Aorta (tissue), 5 donors: ENCODE data around the gene CFAP157. TPM values are rescaled to one million over a fixed set of nuclear protein-coding genes. Genes with fewer than 3 reads are reported as not detected.

Source experiments
- ATAC-seq: fragments of 200-7000 bp; cut with Tn5 transposase; one replicate; pipeline ENCODE4 v1.9.1; 2022; ENCODE audit warnings: moderate library complexity; ENCODE audit not compliant: low FRiP score
- DNase-seq, 2 donors: peaks; one replicate each; pipeline ENCODE4 v3.0.0-alpha.2; 2020
- H3K27ac ChIP-seq, 2 donors: one replicate each; pipeline ENCODE4 v1.5.1; 2013; ENCODE audit warnings: low read length in 2 of 2, mild to moderate bottlenecking in 2 of 2, moderate library complexity in 2 of 2, control low read depth in 1 of 2, inconsistent platforms in 1 of 2, low read depth in 1 of 2
- H3K27me3 ChIP-seq, 2 donors: one replicate each; pipeline ENCODE4 v1.6.1; 2013; ENCODE audit warnings: control low read depth in 1 of 2, low read length in 1 of 2, mild to moderate bottlenecking in 1 of 2, moderate library complexity in 1 of 2; ENCODE audit not compliant: insufficient read depth in 2 of 2, control insufficient read depth in 1 of 2
- H3K36me3 ChIP-seq, 2 donors: one replicate each; pipeline ENCODE4 v1.6.1; 2013; ENCODE audit warnings: control low read depth in 1 of 2, low read length in 1 of 2, mild to moderate bottlenecking in 1 of 2; ENCODE audit not compliant: insufficient read depth in 2 of 2, control insufficient read depth in 1 of 2
- H3K4me1 ChIP-seq, 2 donors: one replicate each; pipeline ENCODE4 v1.6.1; 2013; ENCODE audit warnings: low read length in 2 of 2, control low read depth in 1 of 2, mild to moderate bottlenecking in 1 of 2, moderate library complexity in 1 of 2; ENCODE audit not compliant: insufficient read depth in 2 of 2, control insufficient read depth in 1 of 2
- H3K4me3 ChIP-seq, 2 donors: one replicate each; pipeline ENCODE4 v1.5.1; 2013; ENCODE audit warnings: low read length in 2 of 2, control low read depth in 1 of 2, mild to moderate bottlenecking in 1 of 2
- H3K9me3 ChIP-seq: one replicate; pipeline ENCODE4 v1.6.1; 2013; ENCODE audit warnings: mild to moderate bottlenecking, low read length; ENCODE audit not compliant: control insufficient read depth
- WGBS, 2 donors: extraction: QIAGEN DNeasy Blood & Tissue Kit; methylation state at CpG; one replicate each; pipeline ENCODE4 v1.1.7; 2013; 5-methylcytosine and 5-hydroxymethylcytosine counted together
- intact Hi-C, 2 donors: fragments of 100-400 bp; cut with DNase I; formaldehyde crosslinking; loops; one replicate each; pipeline versions ENCODE4 v1.14.2 to v1.15.0; 2022
- polyA plus RNA-seq, 2 donors: library from polyadenylated mRNA; stranded (reverse); fragments of 200-250 nt; gene quantifications; one replicate each; pipeline ENCODE4 v1.2.3, GENCODE V29; 2013
- total RNA-seq, 2 donors: library from RNA; stranded (reverse); fragmentation: NEBNext Ultra II Directional; extraction: Animal tissue kit (Norgen Biotek cat#: 25700); gene quantifications; one replicate each; pipeline ENCODE4 v1.2.1, GENCODE V29; 2021
- donor health status: healthy with polysubstance abuse.
- donor health status: Bipolar disorder and iron deficiency.
- donor health status: DM: no; HTN: no; CAD: no.
- donor health status: DM: no; HTN: no; CAD: no.
- donor health status: DM: yes; HTN: yes; CAD: no.

CFAP157 gene
- total and polyA plus RNA-seq, 4 donors: 0.16 to 0.69 (median 0.60) TPM; not detected in 1

DNA sequence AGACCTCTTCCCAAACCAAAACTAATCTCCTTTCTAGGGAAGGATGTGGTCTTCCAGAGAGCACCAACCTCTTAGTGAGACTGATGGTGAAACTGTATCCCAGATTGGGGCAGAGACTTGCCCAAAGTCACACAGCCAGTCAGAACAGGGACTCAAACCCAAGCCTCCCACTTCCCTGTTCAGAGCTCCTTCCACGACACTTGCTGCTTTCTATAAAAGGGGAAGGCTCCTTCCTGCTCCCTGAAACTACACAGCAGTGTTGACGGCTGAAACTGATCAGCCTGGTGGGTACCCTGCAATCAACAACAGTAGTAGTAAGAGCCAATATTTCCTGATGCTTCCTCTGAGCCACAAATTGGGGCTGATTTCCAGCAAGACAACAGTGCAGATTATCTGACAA, 26.8 kb downstream of the CFAP157 start:
- ATAC-seq (no peak), DNase-seq (no peak)
- 62 to 78% methylated on average over 2 of the region's 2 CpGs for WGBS, 2 donors
- intact Hi-C loops: loop anchor here (1.0 to 10.0 kb wide), 4 partner anchors 140 to 229 kb away; no protein-coding TSS in a partner anchor
- Histone ChIP-seq H3K4me1 (no peaks in the 10 kb centered on the region), H3K9me3 (no peaks in the 10 kb centered on the region), H3K27ac (no peak overlapping the region), H3K36me3 (no peaks in the 10 kb centered on the region), H3K27me3 (no peaks in the 10 kb centered on the region), H3K4me3 (no peak overlapping the region)

DNA sequence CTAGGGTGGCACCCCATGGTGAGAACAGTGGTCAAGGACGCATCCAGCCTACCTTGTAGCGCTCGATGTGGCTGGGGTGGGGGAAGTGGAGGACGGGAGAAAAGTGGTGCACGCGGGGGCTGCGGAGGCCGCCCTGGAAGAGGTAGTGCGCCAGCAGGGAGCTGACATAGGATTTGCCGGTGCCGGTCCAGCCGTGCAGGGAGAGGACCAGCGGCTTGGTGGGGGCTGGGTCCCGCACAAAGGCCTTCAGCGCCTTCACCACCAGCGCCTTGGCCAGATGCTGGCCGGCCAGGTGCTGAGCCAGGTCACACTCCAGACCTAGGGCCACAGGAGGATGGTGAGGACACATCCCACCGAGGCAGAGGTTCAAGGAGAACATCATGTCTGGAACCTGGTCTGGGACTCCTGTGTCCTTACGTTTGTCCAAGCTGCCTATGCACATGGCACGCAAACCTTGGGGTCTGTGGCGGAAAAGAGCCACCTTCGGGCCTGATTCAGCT, 27.5 kb downstream of the CFAP157 start:
- Histone ChIP-seq H3K27me3 (no peaks in the 10 kb centered on the region), H3K9me3 (no peaks in the 10 kb centered on the region), H3K4me3 (no peak overlapping the region), H3K36me3 (no peaks in the 10 kb centered on the region), H3K4me1 (no peaks in the 10 kb centered on the region), H3K27ac (peak overlapping the region in 1 of 2 donors; percentile 14)
- intact Hi-C loops: loop anchor here (1.0 to 10.0 kb wide), 4 partner anchors 141 to 229 kb away; no protein-coding TSS in a partner anchor
- DNase-seq (no peak), ATAC-seq (no peak)
- WGBS, 2 donors: 29 to 34% methylated on average over 22 of the region's 22 CpGs

DNA sequence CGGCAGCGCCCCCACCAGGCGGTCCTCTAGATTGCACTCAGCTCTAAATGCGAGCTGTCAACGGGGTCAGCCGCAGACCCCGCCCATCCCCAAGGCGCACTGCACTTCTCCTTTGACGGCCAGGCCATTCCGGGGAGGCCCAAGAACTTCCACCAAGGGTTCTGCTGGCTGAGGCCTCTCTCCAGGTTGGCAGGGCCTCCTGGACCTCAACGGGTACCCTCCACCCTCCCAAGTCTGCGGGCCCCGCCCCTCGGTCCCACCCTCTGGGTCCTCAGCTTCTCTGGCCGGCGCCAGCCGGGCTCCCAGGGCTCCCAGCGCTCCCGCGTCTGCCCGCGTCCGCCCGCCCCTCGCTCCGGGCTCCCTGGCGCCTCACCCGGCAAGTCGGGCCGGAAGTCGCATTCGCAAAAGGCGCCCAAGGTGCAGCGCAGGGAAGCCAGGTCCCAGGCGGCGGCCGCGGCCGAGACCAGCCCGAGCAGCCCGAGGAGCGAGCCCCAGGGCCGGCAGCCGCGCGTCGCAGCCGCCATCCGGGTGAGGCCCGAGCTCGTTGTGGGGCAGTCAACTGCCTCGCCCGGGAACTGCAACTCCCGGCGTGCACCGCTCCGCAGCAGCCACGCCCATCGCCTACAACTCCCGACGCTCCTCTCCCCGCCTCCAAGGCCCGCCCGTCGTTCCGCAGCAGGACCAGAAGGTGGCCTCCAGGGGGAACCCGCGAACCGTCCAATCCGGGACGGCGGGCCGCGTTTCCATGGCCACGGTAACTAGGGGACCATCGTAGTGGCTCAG, 28.1 kb downstream of the CFAP157 start, which contains the start of gene TOR2A:
Gene TOR2A, minus strand, starts transcription at position 548 of the 783 bp plus-strand sequence. Its CDS starts 24 bp downstream, at position 524.
- WGBS, 2 donors: 0% methylated on average over 54 to 76 of the region's 76 CpGs
- Histone ChIP-seq H3K9me3 (no peaks in the 10 kb centered on the region), H3K36me3 (no peaks in the 10 kb centered on the region), H3K4me1 (no peaks in the 10 kb centered on the region), H3K27ac (peak within 1 kb of the TSS; percentile 25 to 53), H3K4me3 (peak within 1 kb of the TSS; percentile 49 to 53), H3K27me3 (no peaks in the 10 kb centered on the region)
- ATAC-seq (peak; percentile 96), DNase-seq (peak; percentile 99 to 100)
- intact Hi-C loops: loop anchor here (1.0 to 10.0 kb wide), 9 partner anchors 50 to 230 kb away; no protein-coding TSS in a partner anchor

- intact Hi-C loops: loop anchor here (1.0 to 10.0 kb wide), 9 partner anchors 49 to 231 kb away; no protein-coding TSS in a partner anchor
- H3K9me3 ChIP-seq: no peaks in the 10 kb centered on the region
- no peaks in the 10 kb centered on the region for H3K27me3 ChIP-seq
- no peaks in the 10 kb centered on the region for H3K36me3 ChIP-seq
- 25 to 27% methylated on average over 15 of the region's 15 CpGs for WGBS, 2 donors
- no peak overlapping the region for H3K27ac ChIP-seq
- ATAC-seq (no peak), DNase-seq (no peak)
- H3K4me3 ChIP-seq: no peak overlapping the region
- H3K4me1 ChIP-seq: no peaks in the 10 kb centered on the region
Observed at GRCh38 chr9:127735530-127736185, 28.9 kb downstream of the CFAP157 start.

DNA sequence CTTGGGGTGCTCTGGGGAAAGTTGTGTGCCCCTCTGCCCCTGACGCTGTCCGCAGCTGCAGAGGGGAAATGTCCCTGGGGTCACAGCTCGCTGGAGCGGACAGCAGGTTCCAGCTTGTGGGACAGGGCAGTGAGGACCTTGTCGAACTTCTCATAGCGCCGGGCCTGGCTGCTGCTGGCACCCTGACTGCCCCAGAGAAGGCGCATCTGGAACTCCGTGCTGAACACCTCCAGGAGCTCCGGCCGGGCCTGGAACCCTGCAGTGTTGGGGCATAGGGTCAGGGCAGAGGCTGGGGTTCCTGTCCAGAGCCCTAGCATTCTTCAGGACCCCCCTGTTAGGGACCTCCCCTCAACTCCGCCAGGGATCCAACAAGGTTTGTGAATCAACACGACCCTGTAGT, 31.9 kb downstream of the CFAP157 start:
- Histone ChIP-seq H3K4me1 (no peaks in the 10 kb centered on the region), H3K4me3 (no peak overlapping the region), H3K27me3 (no peaks in the 10 kb centered on the region), H3K27ac (no peak overlapping the region), H3K9me3 (no peaks in the 10 kb centered on the region), H3K36me3 (no peaks in the 10 kb centered on the region)
- DNase-seq: no peak
- ATAC-seq: no peak
- 89 to 90% methylated on average over 13 of the region's 13 CpGs for WGBS, 2 donors
- intact Hi-C loops: loop anchor here in 1 of 2 donors (5.0 to 10.0 kb wide), 3 partner anchors 129 to 234 kb away; no protein-coding TSS in a partner anchor

DNA sequence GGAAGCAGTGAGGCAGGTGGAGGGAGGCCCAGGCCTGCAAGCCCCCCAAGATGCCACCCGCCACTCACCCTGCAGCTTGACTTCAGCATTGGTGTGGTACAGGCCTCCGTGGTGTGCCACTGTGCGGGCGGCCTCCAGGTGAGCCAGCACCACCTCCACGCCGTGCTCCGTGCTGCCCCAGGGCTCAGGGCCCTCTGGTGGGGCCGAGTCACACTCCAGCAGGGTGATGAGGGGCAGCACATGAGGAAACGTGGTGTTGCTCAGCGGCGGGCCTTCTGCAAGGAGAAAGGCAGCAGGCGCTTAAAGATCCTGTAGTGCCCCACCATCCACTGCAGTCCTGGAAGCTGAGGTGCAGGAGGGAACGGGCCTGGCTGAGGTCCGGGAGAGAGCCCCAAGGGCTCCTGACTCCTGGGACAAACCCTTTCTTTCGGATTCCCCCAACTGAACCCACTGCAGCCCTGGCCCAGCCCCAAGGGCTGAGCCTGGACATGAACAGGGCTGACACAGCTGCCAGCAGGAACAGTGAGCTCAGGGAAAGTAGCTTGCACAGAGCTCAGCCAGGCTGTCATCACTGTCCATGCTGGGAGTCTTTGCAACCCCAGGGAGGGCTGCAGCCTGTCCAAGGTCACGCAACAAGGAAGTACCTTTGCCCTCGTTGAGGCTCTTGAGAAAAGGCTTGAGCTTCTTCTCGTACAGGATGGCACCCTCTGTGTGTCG, 33.0 kb downstream of the CFAP157 start:
- peak in 1 of 2 donors; percentile 78 for DNase-seq
- intact Hi-C loops: loop anchor here in 1 of 2 donors (5.0 to 10.0 kb wide), 3 partner anchors 128 to 235 kb away; no protein-coding TSS in a partner anchor
- Histone ChIP-seq H3K36me3 (no peaks in the 10 kb centered on the region), H3K27me3 (no peaks in the 10 kb centered on the region), H3K4me1 (no peaks in the 10 kb centered on the region), H3K27ac (no peak overlapping the region), H3K9me3 (no peaks in the 10 kb centered on the region), H3K4me3 (no peak overlapping the region)
- ATAC-seq: no peak
- WGBS, 2 donors: 87 to 91% methylated on average over 19 of the region's 19 CpGs

- Histone ChIP-seq H3K36me3 (no peaks in the 10 kb centered on the region), H3K4me3 (no peak overlapping the region), H3K27me3 (no peaks in the 10 kb centered on the region), H3K9me3 (no peaks in the 10 kb centered on the region), H3K27ac (no peak overlapping the region), H3K4me1 (no peaks in the 10 kb centered on the region)
- 77 to 79% methylated on average over 38 of the region's 38 CpGs for WGBS, 2 donors
- DNase-seq (no peak), ATAC-seq (no peak)
- intact Hi-C loops: no loop called here
Observed at GRCh38 chr9:127741831-127742434, 35.1 kb downstream of the CFAP157 start.
